DND-41 (cell line): Measurements from ENCODE around the gene MORN1.

ENCODE experiments used
- ATAC-seq: fragments of 200-7000 bp; cut with Tn5 transposase; 3 replicates; pipeline ENCODE4 v1.9.1; 2021; ENCODE audit warnings: low read depth; ENCODE audit not compliant: insufficient read depth
- DNase-seq: peaks from one replicate; pipeline ENCODE4 v3.0.0-alpha.2; 2020
- H2AFZ ChIP-seq: 2 replicates; pipeline ENCODE4 v1.6.0; 2012; ENCODE audit warnings: low read depth, low read length
- H3K27ac ChIP-seq: 2 replicates; pipeline ENCODE4 v1.5.1; 2012; ENCODE audit warnings: low read length, inconsistent platforms
- H3K27me3 ChIP-seq: fragments of 200-600 bp; sonication (generic); 2 replicates; pipeline ENCODE4 v1.6.0; 2012; ENCODE audit warnings: low read length, mild to moderate bottlenecking, inconsistent platforms; ENCODE audit not compliant: insufficient read depth, poor library complexity
- H3K36me3 ChIP-seq: 2 replicates; pipeline ENCODE4 v1.5.1; 2012; ENCODE audit warnings: low read length, inconsistent platforms; ENCODE audit not compliant: insufficient read depth
- H3K4me1 ChIP-seq: 2 replicates; pipeline ENCODE4 v1.5.1; 2012; ENCODE audit warnings: mild to moderate bottlenecking, low read length; ENCODE audit not compliant: insufficient read depth
- H3K4me2 ChIP-seq: 2 replicates; pipeline ENCODE4 v1.6.0; 2012; ENCODE audit warnings: mild to moderate bottlenecking, moderate library complexity, low read length, inconsistent platforms; ENCODE audit not compliant: insufficient read depth
- H3K4me3 ChIP-seq, 2 experiments: fragments of 200-600 bp in 1 of 2; shearing (Covaris generic) in 1 of 2; 2 replicates each; pipeline ENCODE4 v1.5.1; 2012 to 2016; ENCODE audit warnings: inconsistent platforms in 2 of 2, low read length in 2 of 2, mild to moderate bottlenecking in 2 of 2, low read depth in 1 of 2, moderate library complexity in 1 of 2
- H3K79me2 ChIP-seq: 2 replicates; pipeline ENCODE4 v1.6.0; 2012; ENCODE audit warnings: low read length, inconsistent platforms; ENCODE audit not compliant: insufficient read depth
- H3K9ac ChIP-seq: 2 replicates; pipeline ENCODE4 v1.6.0; 2012; ENCODE audit warnings: low read depth, mild to moderate bottlenecking, inconsistent platforms, low read length, moderate library complexity
- H3K9me3 ChIP-seq: 2 replicates; pipeline ENCODE4 v1.5.1; 2012; ENCODE audit warnings: low read length, moderate library complexity, mild to moderate bottlenecking, inconsistent platforms; ENCODE audit not compliant: insufficient read depth, severe bottlenecking
- H4K20me1 ChIP-seq: 2 replicates; pipeline ENCODE4 v1.6.0; 2012; ENCODE audit warnings: low read length; ENCODE audit not compliant: insufficient read depth
- EZH2 ChIP-seq: IDR thresholded peaks from 3 replicates; pipeline ENCODE4 v1.6.1; 2012; ENCODE audit warnings: borderline replicate concordance, low read depth, mild to moderate bottlenecking, moderate library complexity, low read length, inconsistent platforms; ENCODE audit not compliant: severe bottlenecking
- TF ChIP-seq, protein P1 (sequence below): IDR thresholded peaks from 2 replicates; pipeline ENCODE4 v1.5.1; 2012; ENCODE audit warnings: borderline replicate concordance, low read length, moderate library complexity, mild to moderate bottlenecking; ENCODE audit not compliant: poor library complexity, severe bottlenecking; ENCODE audit errors: extremely low read depth

MORN1 gene

DNA sequence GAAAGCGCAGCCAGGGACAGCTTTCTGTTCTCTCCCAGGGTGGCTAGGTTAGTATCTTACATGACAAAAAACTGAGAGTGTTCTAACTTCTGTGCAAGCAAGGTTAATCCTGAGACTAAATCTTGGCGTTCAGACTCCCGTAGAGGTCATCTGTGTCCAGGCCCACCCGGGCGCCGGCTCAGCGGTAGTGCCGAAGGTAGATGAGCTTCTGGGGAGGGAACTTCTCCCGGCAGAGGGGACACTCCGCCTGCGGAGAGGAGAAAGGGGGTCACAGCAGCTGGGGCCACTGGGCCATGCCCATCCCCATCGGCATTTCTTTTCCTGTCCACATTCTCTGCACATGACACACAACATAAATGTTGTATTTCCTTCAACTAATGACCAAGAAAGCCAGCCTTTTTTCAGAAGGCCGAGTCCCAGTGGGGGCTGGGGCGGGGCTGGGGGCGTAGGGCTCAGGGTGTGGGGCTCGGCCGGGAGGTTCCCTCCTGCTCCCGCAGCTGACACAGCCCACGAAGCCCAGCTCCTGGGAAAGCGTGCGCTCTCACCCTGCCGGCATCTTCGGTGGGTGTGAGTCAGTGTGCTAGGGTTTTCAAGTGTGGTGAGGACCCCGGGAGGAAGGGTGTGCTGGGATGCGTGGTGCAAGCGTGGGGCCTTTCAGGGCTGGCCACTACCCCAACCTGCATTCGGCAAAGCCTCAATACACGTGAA, 14.4 kb upstream of the MORN1 start:
- H3K27ac ChIP-seq, result no peak overlapping the region
- DNase-seq (no peak), ATAC-seq (no peak)
- H3K9ac ChIP-seq, result no peak overlapping the region
- H3K4me3 ChIP-seq, result no peak overlapping the region
- H4K20me1 ChIP-seq, result peaks cover 35% of the 10 kb centered on the region
- H3K4me2 ChIP-seq, result no peak overlapping the region
- no peak overlapping the region for H2AFZ ChIP-seq
- no peaks in the 10 kb centered on the region for H3K27me3 ChIP-seq
- H3K36me3 ChIP-seq, result peaks cover 77% of the 10 kb centered on the region
- H3K4me1 ChIP-seq, result peaks cover 2% of the 10 kb centered on the region; the same call in 1 of the 2 replicates
- H3K79me2 ChIP-seq, result no peaks in the 10 kb centered on the region; the same call in 1 of the 2 replicates
- TF ChIP-seq, protein P1, sequence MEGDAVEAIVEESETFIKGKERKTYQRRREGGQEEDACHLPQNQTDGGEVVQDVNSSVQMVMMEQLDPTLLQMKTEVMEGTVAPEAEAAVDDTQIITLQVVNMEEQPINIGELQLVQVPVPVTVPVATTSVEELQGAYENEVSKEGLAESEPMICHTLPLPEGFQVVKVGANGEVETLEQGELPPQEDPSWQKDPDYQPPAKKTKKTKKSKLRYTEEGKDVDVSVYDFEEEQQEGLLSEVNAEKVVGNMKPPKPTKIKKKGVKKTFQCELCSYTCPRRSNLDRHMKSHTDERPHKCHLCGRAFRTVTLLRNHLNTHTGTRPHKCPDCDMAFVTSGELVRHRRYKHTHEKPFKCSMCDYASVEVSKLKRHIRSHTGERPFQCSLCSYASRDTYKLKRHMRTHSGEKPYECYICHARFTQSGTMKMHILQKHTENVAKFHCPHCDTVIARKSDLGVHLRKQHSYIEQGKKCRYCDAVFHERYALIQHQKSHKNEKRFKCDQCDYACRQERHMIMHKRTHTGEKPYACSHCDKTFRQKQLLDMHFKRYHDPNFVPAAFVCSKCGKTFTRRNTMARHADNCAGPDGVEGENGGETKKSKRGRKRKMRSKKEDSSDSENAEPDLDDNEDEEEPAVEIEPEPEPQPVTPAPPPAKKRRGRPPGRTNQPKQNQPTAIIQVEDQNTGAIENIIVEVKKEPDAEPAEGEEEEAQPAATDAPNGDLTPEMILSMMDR, result no peak
- no peak for TF ChIP-seq EZH2
- H3K9me3 ChIP-seq, result no peaks in the 10 kb centered on the region

DNA sequence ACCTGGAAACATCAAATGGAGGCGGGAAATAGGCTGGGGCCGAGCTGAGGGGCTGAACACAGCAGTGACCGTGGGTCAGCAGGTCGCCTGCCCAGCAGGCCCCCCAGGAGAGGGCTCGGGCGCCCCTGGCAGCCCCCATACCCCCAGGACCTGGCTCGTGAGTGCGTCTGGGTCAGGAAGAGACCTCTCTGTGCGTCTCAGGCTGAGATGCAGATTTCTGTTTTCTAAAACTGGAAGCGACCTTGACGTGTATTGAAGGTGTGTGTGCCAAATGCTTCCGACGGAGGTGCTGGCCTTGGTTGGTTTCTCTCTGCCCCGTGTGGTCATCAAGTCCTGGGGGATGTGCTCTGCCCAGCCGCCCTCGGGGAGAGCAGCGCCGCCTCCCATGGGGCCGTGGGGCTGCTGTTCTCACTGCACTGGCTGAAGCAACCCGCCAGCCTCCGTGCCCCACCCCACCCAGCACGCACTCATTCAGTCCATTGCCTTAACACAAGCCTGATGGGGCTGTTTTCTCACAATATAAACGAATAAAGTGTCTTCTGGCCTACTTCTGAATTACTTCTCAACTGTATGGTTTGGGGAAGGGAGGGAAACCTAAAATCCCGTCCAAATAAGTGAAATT, 13.6 kb upstream of the MORN1 start:
- Histone ChIP-seq H3K36me3 (peaks cover 85% of the 10 kb centered on the region), H3K4me3 (no peak overlapping the region), H2AFZ (no peak overlapping the region), H3K27me3 (no peaks in the 10 kb centered on the region), H3K4me1 (no peaks in the 10 kb centered on the region), H3K9me3 (no peaks in the 10 kb centered on the region), H3K27ac (no peak overlapping the region), H3K79me2 (peaks cover 1% of the 10 kb centered on the region; the same call in 1 of the 2 replicates), H3K9ac (no peak overlapping the region), H4K20me1 (peaks cover 42% of the 10 kb centered on the region), H3K4me2 (no peak overlapping the region)
- DNase-seq (no peak), ATAC-seq (no peak)
- TF ChIP-seq EZH2, result no peak
- TF ChIP-seq, protein P1, result no peak

DNA sequence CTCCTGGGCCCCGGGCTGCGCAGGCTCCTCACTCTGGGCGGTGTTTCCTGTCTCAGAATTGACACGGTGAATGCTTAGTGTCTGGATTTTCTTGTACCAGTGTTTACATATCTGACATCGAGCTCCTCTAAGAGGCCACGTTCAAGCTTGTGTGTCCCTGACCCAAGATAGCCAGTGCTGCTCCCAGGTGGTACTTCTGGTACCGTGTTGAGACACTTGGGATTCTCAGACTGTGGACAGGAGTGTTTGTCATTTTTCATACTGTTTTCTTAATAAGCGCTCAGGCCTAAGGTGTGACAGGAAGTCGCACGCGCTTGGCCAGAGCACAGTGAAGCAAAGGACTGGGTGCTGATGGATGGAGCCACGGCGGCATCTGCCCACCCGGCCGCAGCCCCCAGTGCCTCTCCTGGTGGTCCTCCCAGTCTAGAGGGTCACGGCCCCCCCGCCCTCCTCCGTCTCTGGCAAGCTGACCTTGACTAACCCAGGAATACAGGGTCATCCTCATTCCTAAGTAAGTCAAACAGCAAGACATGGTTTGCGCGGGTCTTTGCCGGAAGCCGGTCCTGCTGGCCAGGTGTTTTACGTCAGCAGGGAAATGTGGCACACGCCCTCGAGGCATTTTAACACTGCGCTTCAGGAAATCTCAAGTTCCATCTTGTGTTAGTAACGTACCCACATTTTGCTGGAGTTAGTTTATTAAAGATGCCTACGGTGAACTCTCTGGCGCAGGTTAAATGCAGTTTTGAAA, 13.0 kb upstream of the MORN1 start:
- TF ChIP-seq, protein P1, result no peak
- TF ChIP-seq EZH2, result no peak
- H2AFZ ChIP-seq, result no peak overlapping the region
- H3K9ac ChIP-seq, result no peak overlapping the region
- H3K4me3 ChIP-seq, result no peak overlapping the region
- peaks cover 3% of the 10 kb centered on the region; the same call in 1 of the 2 replicates for H3K79me2 ChIP-seq
- peaks cover 49% of the 10 kb centered on the region for H4K20me1 ChIP-seq
- peaks cover 90% of the 10 kb centered on the region for H3K36me3 ChIP-seq
- no peak overlapping the region for H3K27ac ChIP-seq
- no peak overlapping the region for H3K4me2 ChIP-seq
- H3K27me3 ChIP-seq, result no peaks in the 10 kb centered on the region
- no peak for DNase-seq
- ATAC-seq, result no peak
- no peaks in the 10 kb centered on the region for H3K4me1 ChIP-seq
- H3K9me3 ChIP-seq, result no peaks in the 10 kb centered on the region
